ENCODE measurements around the gene NDUFAF8.
A peak's percentile ranks its signal among the peaks of the same experiment; 100 is the strongest.

The NDUFAF8 gene

GRCh38 chr17:81259058-81259605, 20.0 kb downstream of the NDUFAF8 start:
- H3K27me3 Mint-ChIP-seq: no peaks in the 10 kb centered on the region
- peaks cover 16% of the 10 kb centered on the region for H3K36me3 Mint-ChIP-seq (ENCODE audit: insufficient read depth)
- no peaks in the 10 kb centered on the region for H3K9me3 Mint-ChIP-seq
- no peak overlapping the region for H3K27ac Mint-ChIP-seq (ENCODE audit: low read depth)
- H3K4me3 Mint-ChIP-seq: no peak overlapping the region
- ATAC-seq (replicated peaks; ENCODE audit: extremely low read depth, poor library complexity, severe bottlenecking) (no peak), DNase-seq (ENCODE audit: low spot score in 2 of 2) (no peak)
- H3K4me1 Mint-ChIP-seq: no peaks in the 10 kb centered on the region

DNA sequence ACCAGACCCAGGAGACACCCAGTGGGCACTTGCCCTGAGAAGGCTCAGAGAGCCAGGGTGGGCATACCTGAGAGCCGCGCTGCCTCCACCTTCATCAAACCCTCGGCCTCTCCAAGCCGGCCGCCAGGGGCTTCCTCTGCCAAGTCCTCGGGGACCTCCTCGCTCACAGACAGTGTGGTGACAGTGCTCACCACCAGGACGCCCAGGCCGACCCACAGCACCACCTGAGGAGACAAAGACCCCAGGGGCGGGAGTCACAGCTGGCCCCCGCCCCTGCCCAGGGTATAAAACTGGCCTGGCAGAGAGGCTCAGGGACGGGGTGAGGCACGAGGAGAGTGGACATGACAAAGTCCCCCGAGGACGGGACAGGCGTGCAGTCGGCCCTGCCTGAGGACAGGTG, 21.1 kb downstream of the NDUFAF8 start:
- Mint-ChIP-seq H3K9me3 (no peaks in the 10 kb centered on the region), H3K4me3 (no peak overlapping the region), H3K27ac (ENCODE audit: low read depth) (no peak overlapping the region), H3K36me3 (ENCODE audit: insufficient read depth) (peaks cover 17% of the 10 kb centered on the region), H3K4me1 (no peaks in the 10 kb centered on the region), H3K27me3 (no peaks in the 10 kb centered on the region)
- DNase-seq (ENCODE audit: low spot score in 2 of 2) (no peak), ATAC-seq (replicated peaks; ENCODE audit: extremely low read depth, poor library complexity, severe bottlenecking) (no peak)

DNA sequence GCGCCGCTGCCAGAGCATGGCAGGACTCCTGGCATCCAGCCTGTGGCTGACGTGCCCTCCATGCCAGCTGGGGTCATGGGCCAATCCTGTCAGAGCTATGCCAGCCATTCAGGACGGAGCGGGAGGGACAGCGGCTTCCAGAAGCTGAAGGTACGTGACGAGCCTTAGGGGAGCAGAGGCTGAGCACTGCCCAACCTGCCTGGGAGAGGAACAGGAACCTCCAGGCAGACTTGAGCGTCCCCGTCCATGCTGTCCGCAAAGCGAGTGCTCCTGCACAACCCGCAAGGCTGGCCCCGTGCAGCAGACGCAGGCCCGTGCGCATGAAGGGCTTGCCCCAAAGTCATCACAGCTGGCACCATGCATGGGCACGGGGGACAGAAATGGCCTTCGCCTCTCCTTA, 21.5 kb downstream of the NDUFAF8 start:
- no peak for DNase-seq (ENCODE audit: low spot score in 2 of 2)
- Mint-ChIP-seq H3K4me3 (no peak overlapping the region), H3K4me1 (peaks cover under 1% of the 10 kb centered on the region), H3K27ac (ENCODE audit: low read depth) (no peak overlapping the region), H3K9me3 (no peaks in the 10 kb centered on the region), H3K36me3 (ENCODE audit: insufficient read depth) (peaks cover 19% of the 10 kb centered on the region), H3K27me3 (no peaks in the 10 kb centered on the region)
- no peak for ATAC-seq (replicated peaks; ENCODE audit: extremely low read depth, poor library complexity, severe bottlenecking)

GRCh38 chr17:81261096-81261495, 22.0 kb downstream of the NDUFAF8 start:
- Mint-ChIP-seq H3K9me3 (no peaks in the 10 kb centered on the region), H3K27ac (ENCODE audit: low read depth) (no peak overlapping the region), H3K36me3 (ENCODE audit: insufficient read depth) (peaks cover 20% of the 10 kb centered on the region), H3K4me1 (peaks cover 5% of the 10 kb centered on the region), H3K27me3 (no peaks in the 10 kb centered on the region), H3K4me3 (no peak overlapping the region)
- no peak for DNase-seq (ENCODE audit: low spot score in 2 of 2)
- ATAC-seq (replicated peaks; ENCODE audit: extremely low read depth, poor library complexity, severe bottlenecking): no peak

GRCh38 chr17:81261582-81262336, 22.6 kb downstream of the NDUFAF8 start:
- Mint-ChIP-seq H3K27me3 (no peaks in the 10 kb centered on the region), H3K9me3 (no peaks in the 10 kb centered on the region), H3K4me1 (peaks cover 5% of the 10 kb centered on the region), H3K4me3 (no peak overlapping the region), H3K27ac (ENCODE audit: low read depth) (no peak overlapping the region), H3K36me3 (ENCODE audit: insufficient read depth) (peaks cover 26% of the 10 kb centered on the region)
- no peak for DNase-seq (ENCODE audit: low spot score in 2 of 2)
- no peak for ATAC-seq (replicated peaks; ENCODE audit: extremely low read depth, poor library complexity, severe bottlenecking)

GRCh38 chr17:81263371-81264181, 24.5 kb downstream of the NDUFAF8 start:
- H3K27me3 Mint-ChIP-seq: no peaks in the 10 kb centered on the region
- H3K4me1 Mint-ChIP-seq: peaks cover 10% of the 10 kb centered on the region
- H3K36me3 Mint-ChIP-seq (ENCODE audit: insufficient read depth): peaks cover 36% of the 10 kb centered on the region
- DNase-seq (ENCODE audit: low spot score in 2 of 2) (no peak), ATAC-seq (replicated peaks; ENCODE audit: extremely low read depth, poor library complexity, severe bottlenecking) (no peak)
- H3K9me3 Mint-ChIP-seq: no peaks in the 10 kb centered on the region
- H3K27ac Mint-ChIP-seq (ENCODE audit: low read depth): no peak overlapping the region
- H3K4me3 Mint-ChIP-seq: no peak overlapping the region

DNA sequence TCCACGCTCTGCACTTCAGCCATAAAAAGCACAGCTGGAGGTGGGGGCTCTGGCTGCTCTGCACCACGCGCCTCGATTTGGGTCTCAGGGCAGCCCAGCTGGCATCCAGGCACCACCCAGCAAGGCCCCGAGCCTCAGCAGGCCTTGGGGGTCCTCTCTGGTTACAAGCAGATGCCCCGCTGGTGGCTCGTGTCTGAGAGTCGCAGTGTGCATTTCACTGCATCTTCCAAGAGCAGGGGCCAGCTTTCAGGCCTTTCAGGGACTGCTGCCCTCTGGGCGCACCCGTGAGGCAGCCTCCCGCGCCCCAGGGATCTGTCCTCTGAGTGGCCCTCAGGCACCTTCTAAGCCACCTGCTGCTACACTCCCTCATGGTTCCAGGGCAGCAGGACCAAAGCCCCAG, 25.5 kb downstream of the NDUFAF8 start:
- Mint-ChIP-seq H3K27ac (ENCODE audit: low read depth) (no peak overlapping the region), H3K4me3 (no peak overlapping the region), H3K27me3 (no peaks in the 10 kb centered on the region), H3K4me1 (peaks cover 10% of the 10 kb centered on the region), H3K36me3 (ENCODE audit: insufficient read depth) (peaks cover 36% of the 10 kb centered on the region), H3K9me3 (no peaks in the 10 kb centered on the region)
- no peak for ATAC-seq (replicated peaks; ENCODE audit: extremely low read depth, poor library complexity, severe bottlenecking)
- no peak for DNase-seq (ENCODE audit: low spot score in 2 of 2)

DNA sequence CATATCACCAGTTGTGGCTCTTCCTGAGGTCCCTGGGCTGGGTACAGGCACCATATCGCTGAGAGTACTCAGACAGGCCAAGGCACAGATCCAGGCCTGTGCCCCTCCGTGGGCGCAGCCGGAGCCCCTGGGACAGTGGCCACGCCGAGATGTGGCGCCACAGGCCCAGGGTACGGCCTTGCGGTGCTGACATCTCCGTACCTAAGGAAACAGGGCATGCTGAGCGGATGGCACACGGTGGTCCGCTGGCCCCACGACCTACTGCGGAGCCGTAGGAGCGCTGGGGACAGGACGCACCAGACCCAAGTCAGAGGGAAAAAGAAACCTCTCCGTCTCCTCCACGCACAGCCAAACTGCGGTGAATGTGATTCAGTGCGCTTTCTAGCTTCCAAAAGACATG, 26.5 kb downstream of the NDUFAF8 start:
- no peak for DNase-seq (ENCODE audit: low spot score in 2 of 2)
- Mint-ChIP-seq H3K36me3 (ENCODE audit: insufficient read depth) (peaks cover 36% of the 10 kb centered on the region), H3K4me1 (peaks cover 10% of the 10 kb centered on the region), H3K27ac (ENCODE audit: low read depth) (peak overlapping the region; percentile 69), H3K27me3 (no peaks in the 10 kb centered on the region), H3K4me3 (no peak overlapping the region), H3K9me3 (no peaks in the 10 kb centered on the region)
- ATAC-seq (replicated peaks; ENCODE audit: extremely low read depth, poor library complexity, severe bottlenecking): no peak

GRCh38 chr17:81267390-81268067, 28.4 kb downstream of the NDUFAF8 start:
- H3K4me3 Mint-ChIP-seq: no peak overlapping the region
- ATAC-seq (replicated peaks; ENCODE audit: extremely low read depth, poor library complexity, severe bottlenecking): no peak
- peaks cover 27% of the 10 kb centered on the region for H3K36me3 Mint-ChIP-seq (ENCODE audit: insufficient read depth)
- no peak for DNase-seq (ENCODE audit: low spot score in 2 of 2)
- H3K4me1 Mint-ChIP-seq: peaks cover 10% of the 10 kb centered on the region
- H3K9me3 Mint-ChIP-seq: no peaks in the 10 kb centered on the region
- H3K27me3 Mint-ChIP-seq: no peaks in the 10 kb centered on the region
- H3K27ac Mint-ChIP-seq (ENCODE audit: low read depth): no peak overlapping the region

- H3K4me3 Mint-ChIP-seq: no peak overlapping the region
- H3K9me3 Mint-ChIP-seq: no peaks in the 10 kb centered on the region
- no peak overlapping the region for H3K27ac Mint-ChIP-seq (ENCODE audit: low read depth)
- H3K36me3 Mint-ChIP-seq (ENCODE audit: insufficient read depth): peaks cover 29% of the 10 kb centered on the region
- ATAC-seq (replicated peaks; ENCODE audit: extremely low read depth, poor library complexity, severe bottlenecking): no peak
- no peaks in the 10 kb centered on the region for H3K27me3 Mint-ChIP-seq
- H3K4me1 Mint-ChIP-seq: peaks cover 10% of the 10 kb centered on the region
- DNase-seq (ENCODE audit: low spot score in 2 of 2): no peak
Observed at GRCh38 chr17:81270279-81270678, 31.2 kb downstream of the NDUFAF8 start.

- Mint-ChIP-seq H3K4me1 (peaks cover 4% of the 10 kb centered on the region), H3K27me3 (no peaks in the 10 kb centered on the region), H3K4me3 (no peak overlapping the region), H3K36me3 (ENCODE audit: insufficient read depth) (peaks cover 30% of the 10 kb centered on the region), H3K27ac (ENCODE audit: low read depth) (no peak overlapping the region), H3K9me3 (no peaks in the 10 kb centered on the region)
- DNase-seq (ENCODE audit: low spot score in 2 of 2) (no peak), ATAC-seq (replicated peaks; ENCODE audit: extremely low read depth, poor library complexity, severe bottlenecking) (no peak)
Observed at GRCh38 chr17:81271226-81271625, 32.1 kb downstream of the NDUFAF8 start.

- H3K27me3 Mint-ChIP-seq: no peaks in the 10 kb centered on the region
- H3K27ac Mint-ChIP-seq (ENCODE audit: low read depth): no peak overlapping the region
- ATAC-seq (replicated peaks; ENCODE audit: extremely low read depth, poor library complexity, severe bottlenecking) (no peak), DNase-seq (ENCODE audit: low spot score in 2 of 2) (no peak)
- peaks cover 22% of the 10 kb centered on the region for H3K36me3 Mint-ChIP-seq (ENCODE audit: insufficient read depth)
- peaks cover 4% of the 10 kb centered on the region for H3K4me1 Mint-ChIP-seq
- H3K9me3 Mint-ChIP-seq: no peaks in the 10 kb centered on the region
- no peak overlapping the region for H3K4me3 Mint-ChIP-seq
Observed at GRCh38 chr17:81272616-81273015, 33.5 kb downstream of the NDUFAF8 start.
